Tibial nerve (tissue), 4 donors: ENCODE results near the gene CLDN6.

Experiments used
- EP300 ChIP-seq, 2 donors: sonication (generic); formaldehyde crosslinking; IDR thresholded peaks; one replicate each; pipeline ENCODE4 v1.6.1; 2017; ENCODE audit warnings: antibody characterized with exemption in 2 of 2, mild to moderate bottlenecking in 1 of 2
- POLR2A ChIP-seq, 2 donors: fragments of 450-650 bp; IDR thresholded peaks; one replicate each; pipeline ENCODE4 v1.6.1; 2017; ENCODE audit warnings: antibody characterized with exemption in 2 of 2, mild to moderate bottlenecking in 2 of 2, moderate library complexity in 2 of 2
- TF ChIP-seq, protein P1 (sequence below), 5 experiments: fragments of 200-600 bp in 3 of 5; fragments of 450-650 bp in 2 of 5; sonication (generic) in 3 of 5; IDR thresholded peaks; one replicate each; pipeline ENCODE4 v1.5.1; 2016 to 2019; ENCODE audit warnings: antibody characterized with exemption in 5 of 5, mild to moderate bottlenecking in 3 of 5, moderate library complexity in 2 of 5

DNA sequence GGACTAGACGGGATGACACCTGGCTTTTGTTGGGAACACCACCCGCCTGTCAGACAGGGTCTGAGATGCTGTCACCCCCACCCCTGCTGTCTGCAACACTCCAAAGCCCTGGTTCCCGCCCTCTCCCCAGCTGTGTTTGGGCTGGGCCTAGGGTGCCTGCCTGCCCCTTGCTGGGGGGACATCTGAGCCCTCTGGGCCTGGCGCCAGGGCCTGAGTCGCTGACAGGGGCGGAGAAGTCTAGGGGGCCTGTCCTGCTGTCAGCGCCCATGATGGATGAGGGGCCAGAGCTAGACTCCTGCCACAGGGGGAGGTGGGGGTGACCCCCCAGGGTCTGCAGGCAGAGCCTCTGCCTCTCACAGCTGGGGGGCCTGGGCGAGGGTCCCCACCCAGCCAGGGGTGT, 30.1 kb downstream of the CLDN6 start:
- TF ChIP-seq, protein P1, sequence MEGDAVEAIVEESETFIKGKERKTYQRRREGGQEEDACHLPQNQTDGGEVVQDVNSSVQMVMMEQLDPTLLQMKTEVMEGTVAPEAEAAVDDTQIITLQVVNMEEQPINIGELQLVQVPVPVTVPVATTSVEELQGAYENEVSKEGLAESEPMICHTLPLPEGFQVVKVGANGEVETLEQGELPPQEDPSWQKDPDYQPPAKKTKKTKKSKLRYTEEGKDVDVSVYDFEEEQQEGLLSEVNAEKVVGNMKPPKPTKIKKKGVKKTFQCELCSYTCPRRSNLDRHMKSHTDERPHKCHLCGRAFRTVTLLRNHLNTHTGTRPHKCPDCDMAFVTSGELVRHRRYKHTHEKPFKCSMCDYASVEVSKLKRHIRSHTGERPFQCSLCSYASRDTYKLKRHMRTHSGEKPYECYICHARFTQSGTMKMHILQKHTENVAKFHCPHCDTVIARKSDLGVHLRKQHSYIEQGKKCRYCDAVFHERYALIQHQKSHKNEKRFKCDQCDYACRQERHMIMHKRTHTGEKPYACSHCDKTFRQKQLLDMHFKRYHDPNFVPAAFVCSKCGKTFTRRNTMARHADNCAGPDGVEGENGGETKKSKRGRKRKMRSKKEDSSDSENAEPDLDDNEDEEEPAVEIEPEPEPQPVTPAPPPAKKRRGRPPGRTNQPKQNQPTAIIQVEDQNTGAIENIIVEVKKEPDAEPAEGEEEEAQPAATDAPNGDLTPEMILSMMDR (IDR thresholded peaks at IDR 0.05), result no peak
- TF ChIP-seq EP300 (IDR thresholded peaks at IDR 0.05) (no peak), POLR2A (IDR thresholded peaks at IDR 0.05) (no peak)
